NCI-H128 (cell line): ENCODE data around the gene ID3.

Experiments used
- DNase-seq: peaks from one replicate; lab custom pipeline; 2025; ENCODE audit not compliant: unreplicated experiment; lab: John Stamatoyannopoulos, UW

ID3 gene

GRCh38 chr1:23559136-23559984 is at the start of gene ID3:
Gene ID3, minus strand, starts transcription at chr1:23559501. Its CDS starts 75 bp downstream, at chr1:23559426.
- DNase-seq: peak; percentile 92

- DNase-seq: no peak
Measured at GRCh38 chr1:23607944-23608343, 48.6 kb upstream of the ID3 start.

- DNase-seq: no peak
Measured at GRCh38 chr1:23601968-23602876, 42.9 kb upstream of the ID3 start.

GRCh38 chr1:23601135-23601967 is 42.0 kb upstream of the ID3 start:
- no peak for DNase-seq

- DNase-seq: no peak
Measured at GRCh38 chr1:23600283-23600682, 41.0 kb upstream of the ID3 start.

- no peak for DNase-seq
Measured at GRCh38 chr1:23599125-23599524, 39.8 kb upstream of the ID3 start.

GRCh38 chr1:23598424-23598823 is 39.1 kb upstream of the ID3 start:
- no peak for DNase-seq

GRCh38 chr1:23597635-23598388 is 38.5 kb upstream of the ID3 start:
- no peak for DNase-seq

- no peak for DNase-seq
Measured at GRCh38 chr1:23596382-23597358, 37.4 kb upstream of the ID3 start.

GRCh38 chr1:23594927-23595353 is 35.6 kb upstream of the ID3 start:
- no peak for DNase-seq

- no peak for DNase-seq
Measured at GRCh38 chr1:23594149-23594907, 35.0 kb upstream of the ID3 start.

GRCh38 chr1:23593556-23594148 is 34.4 kb upstream of the ID3 start:
- DNase-seq: no peak

- no peak for DNase-seq
Measured at GRCh38 chr1:23593042-23593521, 33.8 kb upstream of the ID3 start.

- DNase-seq: no peak
Measured at GRCh38 chr1:23592209-23592892, 33.0 kb upstream of the ID3 start.

GRCh38 chr1:23591460-23592208 is 32.3 kb upstream of the ID3 start:
- DNase-seq: no peak

GRCh38 chr1:23590058-23590783 is 30.9 kb upstream of the ID3 start:
- no peak for DNase-seq
